GM21737 (cell line): ENCODE results near the gene FOXR1.
A peak's percentile ranks its signal among the peaks of the same experiment; 100 is the strongest.
"Not testable (repeated sequence)": the region's sequence is repeated elsewhere in the genome, so short reads cannot be mapped to it uniquely, and the experiment has no call there.

Experiments used
- ATAC-seq: cut with Tn5 transposase; IDR thresholded peaks from one replicate; pipeline ENCODE4 v1.9.1; 2021; ENCODE audit warnings: mild to moderate bottlenecking, moderate library complexity; ENCODE audit not compliant: unreplicated experiment

The FOXR1 gene

DNA sequence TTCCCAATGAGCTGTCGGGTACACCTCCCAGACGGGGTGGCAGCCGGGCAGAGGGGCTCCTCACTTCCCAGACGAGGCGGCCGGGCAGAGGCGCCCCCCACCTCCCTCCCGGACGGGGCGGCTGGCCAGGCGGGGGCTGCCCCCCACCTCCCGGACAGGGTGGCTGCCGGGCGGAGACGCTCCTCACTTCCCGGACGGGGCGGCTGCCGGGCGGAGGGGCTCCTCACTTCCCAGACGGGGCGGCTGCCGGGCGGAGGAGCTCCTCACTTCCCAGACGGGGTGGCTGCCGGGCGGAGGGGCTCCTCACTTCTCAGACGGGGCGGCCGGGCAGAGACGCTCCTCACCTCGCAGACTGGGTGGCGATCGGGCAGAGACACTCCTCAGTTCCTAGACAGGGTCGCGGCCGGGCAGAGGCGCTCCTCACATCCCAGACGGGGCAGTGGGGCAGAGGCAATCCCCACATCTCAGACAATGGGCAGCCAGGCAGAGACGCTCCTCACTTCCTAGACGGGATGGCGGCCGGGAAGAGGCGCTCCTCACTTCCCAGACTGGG is 20.0 kb downstream of the FOXR1 start:
- ATAC-seq, result not testable (repeated sequence)

DNA sequence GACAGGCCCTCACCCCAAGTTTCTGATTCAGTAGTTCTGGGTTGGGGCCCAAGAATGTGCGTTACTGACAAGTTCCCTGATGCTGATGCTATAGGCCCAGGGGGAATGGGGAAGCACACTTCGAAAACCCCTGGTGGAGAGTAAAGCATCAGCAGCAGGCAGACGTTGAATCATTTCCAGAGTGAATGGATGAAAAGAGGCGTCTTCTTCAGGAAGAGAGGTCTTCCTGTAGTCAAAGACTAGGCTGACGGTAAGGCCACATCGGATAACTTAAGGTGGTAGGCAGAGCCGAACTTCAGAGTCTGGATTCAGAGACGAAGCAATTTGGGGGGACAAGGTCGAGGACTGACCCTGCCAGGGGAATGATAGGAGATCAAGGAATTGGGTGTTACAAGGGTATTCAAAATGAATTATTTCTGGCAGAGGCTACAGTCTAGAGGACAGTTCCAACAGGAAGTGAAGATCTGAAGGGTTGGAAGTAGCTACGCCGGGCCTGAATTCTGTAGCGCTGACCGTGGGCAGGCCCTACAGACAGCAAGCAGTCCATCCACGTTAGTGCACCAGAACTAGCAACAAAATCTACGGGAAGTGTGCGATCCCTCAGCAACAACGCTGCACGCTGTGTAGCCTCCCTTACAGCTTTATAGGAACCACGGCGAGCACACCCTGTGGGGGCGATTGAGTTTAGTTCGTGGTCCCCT is 25.5 kb downstream of the FOXR1 start:
- peak; percentile 24 for ATAC-seq

DNA sequence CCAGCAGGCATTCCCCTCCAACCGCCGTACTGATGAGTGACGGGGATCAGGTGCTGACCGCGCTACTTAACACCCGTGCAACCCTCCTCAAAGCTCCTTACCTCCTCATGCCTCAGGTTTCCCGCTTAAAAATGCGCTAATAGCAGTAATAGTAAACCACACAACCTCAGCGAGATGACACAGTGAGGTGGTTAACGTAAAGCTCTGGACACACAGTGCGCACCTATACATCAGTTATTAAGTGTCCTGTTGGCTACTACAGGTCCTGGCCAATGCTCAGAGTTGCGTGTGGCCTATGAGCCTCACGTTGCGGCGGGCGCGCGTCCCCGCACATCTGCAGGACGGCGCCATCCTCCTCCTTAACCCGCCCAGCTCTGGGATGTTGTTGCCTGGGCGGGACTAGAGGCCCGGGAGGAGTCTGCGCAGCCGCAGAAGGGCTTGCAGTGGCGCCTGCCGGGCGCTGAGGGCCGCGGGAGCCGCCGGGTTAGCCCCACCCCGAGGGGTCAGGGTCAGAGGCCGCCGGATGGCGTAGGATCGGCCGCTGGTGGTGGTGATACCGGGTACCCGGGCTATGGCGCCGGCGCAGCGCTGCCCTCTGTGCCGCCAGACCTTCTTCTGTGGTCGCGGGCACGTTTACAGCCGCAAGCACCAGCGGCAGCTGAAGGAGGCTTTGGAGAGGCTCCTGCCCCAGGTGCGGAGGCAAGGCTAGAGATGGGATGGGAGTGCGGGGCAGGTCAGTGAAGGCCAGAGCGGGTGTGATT is 26.2 kb downstream of the FOXR1 start, which contains the start of gene CENATAC:
Gene CENATAC, plus strand, starts transcription at position 512 of the 761 bp plus-strand sequence. Its CDS starts 60 bp downstream, at position 572.
- peak; percentile 92 for ATAC-seq

DNA sequence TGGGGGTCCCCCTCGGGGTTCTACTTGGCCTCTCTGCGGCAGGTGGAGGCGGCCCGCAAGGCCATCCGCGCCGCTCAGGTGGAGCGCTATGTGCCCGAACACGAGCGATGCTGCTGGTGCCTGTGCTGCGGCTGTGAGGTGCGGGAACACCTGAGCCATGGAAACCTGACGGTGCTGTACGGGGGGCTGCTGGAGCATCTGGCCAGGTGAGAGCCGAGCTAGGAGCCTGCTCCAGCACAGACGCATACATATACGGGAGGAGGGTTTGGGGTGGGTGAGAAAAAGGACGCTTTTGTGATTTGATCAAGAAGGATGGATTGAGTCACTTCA is 26.8 kb downstream of the FOXR1 start:
- no peak for ATAC-seq

DNA sequence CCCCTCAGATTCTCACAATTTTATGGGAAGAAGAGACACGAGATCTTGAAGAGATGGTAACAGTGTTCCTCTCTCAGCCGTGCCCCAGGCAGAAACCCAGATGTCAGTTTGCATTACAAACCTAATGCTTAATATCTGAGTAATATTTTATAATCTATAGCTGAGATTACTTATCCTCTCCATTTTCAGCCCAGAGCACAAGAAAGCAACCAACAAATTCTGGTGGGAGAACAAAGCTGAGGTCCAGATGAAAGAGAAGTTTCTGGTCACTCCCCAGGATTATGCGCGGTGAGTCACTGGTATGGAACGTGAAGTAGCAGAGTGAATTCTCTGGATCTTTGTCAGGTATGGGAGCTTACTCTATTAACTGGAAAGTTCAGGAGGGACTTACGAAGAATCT is 27.3 kb downstream of the FOXR1 start:
- ATAC-seq, result no peak

DNA sequence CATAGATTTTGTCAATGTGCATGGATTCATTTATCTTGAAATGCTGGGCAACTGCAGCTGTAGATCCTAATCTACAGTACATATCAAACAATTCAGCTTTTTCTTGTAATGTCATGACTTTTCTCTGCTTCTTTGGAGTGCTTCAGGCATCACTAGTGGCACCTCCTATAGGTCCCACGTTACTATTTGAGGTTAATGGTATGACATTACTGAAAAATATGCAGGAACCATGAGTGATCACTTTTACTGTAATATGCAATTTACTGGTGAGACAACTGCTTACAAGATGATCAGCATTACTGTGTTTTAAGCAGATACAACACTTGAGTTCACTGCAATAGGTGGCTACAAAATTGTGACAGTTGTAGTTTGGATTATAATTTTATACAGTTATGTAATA is 29.3 kb downstream of the FOXR1 start:
- ATAC-seq, result no peak

DNA sequence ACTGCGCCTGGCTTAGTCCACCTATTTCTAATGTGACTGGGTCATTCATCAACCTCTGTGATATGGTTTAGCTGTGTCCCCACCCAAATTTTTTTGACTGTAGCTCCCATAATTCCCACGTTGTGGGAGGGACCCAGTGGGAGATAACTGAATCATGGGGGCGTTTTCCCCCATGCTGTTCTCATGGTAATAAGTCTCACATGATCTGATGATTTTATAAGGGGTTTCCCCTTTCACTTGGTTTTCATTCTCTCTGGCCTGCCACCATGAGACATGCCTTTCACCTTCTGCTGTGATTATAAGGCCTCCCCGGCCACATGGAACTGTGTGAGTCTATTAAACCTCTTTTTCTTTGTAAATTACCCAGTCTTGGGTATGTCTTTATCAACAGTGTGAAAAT is 35.1 kb downstream of the FOXR1 start:
- no peak for ATAC-seq

DNA sequence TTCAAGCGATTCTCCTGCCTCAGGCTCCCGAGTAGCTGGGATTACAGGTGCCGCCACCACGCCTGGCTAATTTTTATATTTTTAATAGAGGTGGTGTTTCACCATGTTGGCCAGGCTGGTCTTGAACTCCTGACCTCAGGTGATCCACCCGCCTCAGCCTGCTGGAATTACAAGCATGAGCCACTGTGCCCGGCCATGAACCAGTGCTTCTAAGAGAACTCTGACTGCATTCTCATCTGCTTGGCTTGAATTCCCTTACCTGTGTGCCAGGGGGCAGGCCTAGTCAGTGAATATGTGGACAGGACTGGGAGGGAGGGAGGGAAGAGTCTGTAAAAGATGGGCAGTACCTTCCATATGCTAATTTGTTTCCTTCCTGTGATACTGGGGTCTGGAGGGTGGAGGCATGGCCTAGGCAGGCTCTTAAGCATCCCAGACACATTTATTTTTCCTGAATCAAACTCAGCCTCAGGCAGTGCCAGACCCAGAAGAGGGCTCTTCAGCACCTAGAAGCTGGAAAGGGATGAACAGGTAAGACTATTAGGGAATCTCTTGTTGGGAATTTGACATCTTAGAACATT is 40.0 kb downstream of the FOXR1 start:
- ATAC-seq, result no peak

DNA sequence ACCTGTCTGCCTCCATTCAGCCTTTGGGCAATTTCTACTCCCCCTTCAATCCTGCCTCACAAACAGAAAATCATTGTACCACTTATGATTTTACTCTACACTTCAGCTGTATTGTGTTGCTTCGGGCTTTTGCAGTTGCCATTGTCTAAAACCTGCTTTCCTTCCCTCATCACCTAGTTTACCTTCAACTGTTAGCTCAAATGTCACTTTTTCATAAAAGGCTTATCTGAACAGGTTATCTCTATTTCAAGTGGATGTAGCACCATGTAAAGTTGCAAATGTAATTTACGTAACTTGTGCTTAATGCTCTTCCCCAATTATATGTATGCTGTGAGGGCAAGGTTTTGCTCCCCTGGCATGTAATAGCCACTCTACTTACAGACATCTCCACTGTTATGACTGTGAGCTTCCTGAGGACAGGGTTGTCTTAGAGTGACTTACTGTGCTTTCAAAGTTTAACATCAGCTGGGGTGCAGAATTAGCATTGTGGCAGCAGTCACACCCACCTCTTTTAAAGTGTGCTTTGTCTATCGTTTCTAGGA is 41.1 kb downstream of the FOXR1 start:
- ATAC-seq, result no peak

DNA sequence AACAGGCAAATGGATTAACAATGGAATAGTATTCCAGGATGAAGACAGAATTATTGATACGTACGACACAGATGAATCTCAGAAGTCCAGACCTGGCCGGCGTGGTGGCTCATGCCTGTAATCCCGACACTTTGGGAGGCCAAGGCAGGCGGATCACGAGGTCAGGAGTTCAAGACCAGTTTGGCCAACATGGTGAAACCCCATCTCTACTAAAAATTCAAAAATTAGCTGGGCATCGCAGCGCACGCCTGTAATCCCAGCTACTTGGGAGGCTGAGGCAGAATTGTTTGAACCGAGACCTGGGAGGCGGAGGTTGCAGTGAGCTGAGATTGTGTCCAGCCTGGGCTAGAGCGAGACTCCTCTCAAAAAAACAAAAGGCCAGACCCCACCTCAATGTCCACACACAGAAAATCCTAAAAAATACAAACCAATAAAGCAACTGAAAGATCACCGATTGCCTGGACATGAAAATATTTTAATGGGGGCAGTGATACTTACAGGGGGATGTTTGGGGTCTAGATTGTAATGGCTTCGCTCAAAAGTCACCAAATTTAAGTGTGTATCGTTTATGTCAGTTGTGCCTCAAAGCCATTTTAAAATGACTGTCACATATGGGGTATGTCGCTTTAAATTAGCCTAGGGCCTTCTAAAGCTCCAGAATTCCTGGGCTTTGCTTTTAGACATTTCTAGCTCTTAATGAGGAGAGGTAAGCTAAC is 42.8 kb downstream of the FOXR1 start:
- ATAC-seq, result no peak

DNA sequence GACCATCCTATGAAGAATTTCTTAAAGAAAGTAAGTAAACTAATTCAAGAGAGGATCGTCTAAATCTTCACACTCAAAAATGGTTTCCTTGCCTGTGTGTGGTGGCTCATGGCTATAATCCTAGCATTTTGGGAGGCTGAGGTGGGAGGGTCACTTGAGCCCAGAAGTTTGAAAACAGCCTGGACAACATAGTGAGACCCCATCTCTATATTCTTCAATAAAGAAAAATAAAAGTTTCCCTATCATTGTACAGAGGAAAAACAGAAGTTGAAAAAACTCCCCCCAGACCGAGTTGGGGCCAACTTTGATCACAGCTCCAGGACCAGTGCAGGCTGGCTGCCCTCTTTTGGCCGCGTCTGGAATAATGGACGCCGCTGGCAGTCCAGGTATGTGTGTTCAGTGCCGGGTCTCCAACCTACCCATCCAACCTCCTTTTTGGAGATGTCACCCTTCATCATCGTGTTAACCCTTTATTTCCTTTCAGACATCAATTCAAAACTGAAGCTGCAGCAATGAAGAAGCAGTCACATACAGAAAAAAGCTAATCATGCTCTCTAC is 43.6 kb downstream of the FOXR1 start:
- ATAC-seq, result no peak

DNA sequence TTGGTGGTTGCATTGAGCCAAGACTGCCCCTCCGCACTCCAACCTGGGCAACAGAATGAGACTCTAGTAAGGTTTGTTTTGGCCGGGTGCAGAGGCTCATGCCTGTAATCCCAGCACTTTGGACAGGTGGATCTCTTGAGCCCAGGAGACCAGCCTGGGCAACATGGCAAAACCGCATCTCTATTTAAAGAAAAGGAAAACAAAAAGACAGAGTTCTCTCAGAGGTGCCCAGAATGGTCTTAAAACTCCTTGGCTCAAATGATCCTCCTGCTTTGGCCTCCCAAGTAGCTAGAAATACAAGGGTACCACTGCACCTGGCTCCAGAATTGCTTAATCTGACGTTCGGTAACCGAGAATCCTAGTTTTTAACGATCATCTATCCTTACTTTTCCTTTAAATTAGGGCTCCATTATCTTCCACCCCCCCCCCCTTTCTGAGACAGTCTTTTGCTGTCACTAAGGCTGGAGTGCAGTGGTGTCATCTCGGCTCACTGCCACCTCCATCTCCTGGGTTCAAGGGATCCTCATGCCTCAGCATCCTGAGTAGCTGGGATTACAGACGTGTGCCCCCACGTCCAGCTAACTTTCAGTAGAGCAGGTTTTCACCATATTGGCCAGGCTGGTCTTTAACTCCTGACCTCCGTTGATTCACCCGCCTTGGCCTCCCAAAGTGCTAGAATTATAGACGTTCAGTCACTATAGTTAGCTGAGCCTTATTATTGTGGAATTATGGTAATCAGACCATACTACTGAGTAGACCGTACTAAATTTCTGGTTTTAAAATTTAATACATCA is 44.9 kb downstream of the FOXR1 start:
- no peak for ATAC-seq

DNA sequence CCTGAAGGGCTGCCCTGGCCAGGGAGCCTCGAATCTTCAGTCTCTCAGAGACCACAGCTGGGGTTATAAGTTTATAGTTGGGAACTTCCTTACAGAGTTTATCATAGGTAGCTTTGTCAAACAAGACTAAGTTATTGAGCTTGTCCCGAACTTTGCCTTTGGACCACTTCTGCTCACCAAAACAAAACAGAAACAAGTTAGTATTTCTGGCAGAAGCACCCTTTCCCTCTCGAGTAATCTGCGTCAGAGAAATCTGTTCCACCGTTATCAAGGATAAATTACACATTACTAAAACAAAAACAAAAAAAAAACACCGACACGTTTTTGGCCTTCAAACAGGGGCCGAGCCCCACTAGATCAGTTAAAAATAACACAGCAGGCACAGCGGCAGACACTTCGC is 45.8 kb downstream of the FOXR1 start:
- ATAC-seq, result not testable (repeated sequence)

DNA sequence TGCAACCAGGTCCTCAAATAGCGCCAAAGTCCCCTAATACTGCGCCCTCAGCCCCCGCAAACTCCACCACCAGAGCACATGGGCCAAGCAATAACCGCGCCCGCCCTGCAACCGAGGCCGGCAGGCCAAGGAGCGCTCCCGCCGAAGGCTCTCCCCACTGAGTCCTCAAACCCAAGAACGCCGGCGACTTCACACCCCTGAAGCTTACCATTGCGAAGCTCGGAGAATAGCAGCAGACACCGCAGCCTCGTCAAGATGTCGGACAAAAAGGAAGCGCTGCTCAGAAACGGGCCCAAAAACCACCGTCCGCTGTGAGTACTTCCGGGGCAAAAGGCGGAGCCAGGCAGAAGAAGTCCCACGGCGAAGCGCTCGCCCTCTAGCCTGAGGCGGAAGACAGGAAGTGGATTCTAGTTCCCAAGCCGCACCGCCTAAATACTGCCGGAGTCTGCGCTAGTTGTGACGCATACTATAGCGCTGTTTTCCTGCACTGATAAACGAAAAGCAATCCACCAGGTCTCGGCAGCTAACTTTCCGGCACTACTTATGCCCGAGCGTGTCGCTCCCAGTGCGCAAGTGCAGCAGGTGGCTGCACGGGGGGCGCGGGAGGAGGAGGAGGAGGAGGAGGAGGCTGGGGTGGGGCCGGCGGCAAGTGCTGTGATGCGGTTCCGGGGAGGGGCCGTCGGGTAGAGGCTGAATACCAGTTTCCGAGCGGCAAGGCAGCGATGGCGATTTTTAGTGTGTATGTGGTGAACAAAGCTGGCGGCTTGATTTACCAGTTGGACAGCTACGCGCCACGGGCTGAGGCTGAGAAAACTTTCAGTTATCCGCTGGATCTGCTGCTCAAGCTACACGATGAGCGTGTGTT is 46.7 kb downstream of the FOXR1 start, which contains the start of the genes RPS25 and TRAPPC4:
Gene RPS25, minus strand, starts transcription at position 270 of the 865 bp plus-strand sequence. Its CDS starts 59 bp downstream, at position 211.
Gene TRAPPC4, plus strand, starts transcription at position 693 of the 865 bp plus-strand sequence. Its CDS starts 30 bp downstream, at position 723.
- peak; percentile 83 for ATAC-seq

DNA sequence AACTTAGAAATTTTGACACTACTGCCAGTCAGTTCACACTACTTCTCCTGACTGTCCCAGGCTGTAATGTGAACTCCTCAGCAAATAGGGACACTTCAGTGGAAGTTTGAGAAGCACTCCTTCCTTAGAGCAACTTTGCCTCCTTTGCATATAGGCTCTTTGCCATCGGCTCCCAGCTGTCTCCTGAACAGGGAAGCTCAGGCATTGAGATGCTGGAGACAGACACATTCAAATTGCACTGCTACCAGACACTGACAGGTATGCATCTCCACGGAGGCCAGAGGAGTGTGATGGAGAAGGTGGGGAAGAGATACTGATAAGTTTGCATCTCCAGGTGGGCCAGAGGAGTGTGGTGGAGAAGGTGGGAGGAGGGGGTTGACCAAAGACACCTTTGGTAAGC is 48.4 kb downstream of the FOXR1 start:
- ATAC-seq, result no peak

DNA sequence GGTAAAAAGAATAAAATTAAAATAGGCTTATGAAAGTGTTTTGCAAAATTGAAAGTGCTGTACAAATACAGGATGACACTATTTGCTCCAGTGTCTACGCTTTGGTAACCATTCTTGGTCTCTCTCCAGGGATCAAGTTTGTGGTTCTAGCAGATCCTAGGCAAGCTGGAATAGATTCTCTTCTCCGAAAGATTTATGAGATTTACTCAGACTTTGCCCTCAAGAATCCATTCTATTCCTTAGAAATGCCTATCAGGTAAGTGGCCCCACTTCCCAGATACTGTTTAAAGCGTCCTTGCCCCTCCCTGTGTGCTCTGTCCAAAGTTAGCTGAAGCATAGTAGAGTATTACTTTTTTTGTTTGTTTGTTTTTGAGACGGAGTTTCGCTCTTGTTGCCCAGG is 50.1 kb downstream of the FOXR1 start:
- no peak for ATAC-seq

DNA sequence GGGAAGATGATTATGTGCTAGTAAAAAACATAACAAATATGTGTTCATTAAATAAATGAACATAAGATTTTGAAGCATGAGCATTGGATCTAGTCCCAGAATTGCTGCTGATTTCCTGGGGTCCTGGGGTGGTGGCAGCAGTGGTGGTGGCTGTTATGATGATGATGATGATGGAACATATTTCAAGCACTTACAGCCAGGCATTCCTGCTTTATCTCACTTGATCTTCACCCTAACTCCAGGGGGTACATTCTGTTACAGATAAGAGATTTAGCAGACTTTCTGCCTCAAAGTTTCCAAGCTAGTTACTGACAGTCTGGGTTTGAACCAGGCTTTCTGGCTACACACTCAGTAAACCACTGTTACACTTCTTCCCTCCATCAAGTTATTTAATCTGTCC is 52.2 kb downstream of the FOXR1 start:
- ATAC-seq, result no peak

DNA sequence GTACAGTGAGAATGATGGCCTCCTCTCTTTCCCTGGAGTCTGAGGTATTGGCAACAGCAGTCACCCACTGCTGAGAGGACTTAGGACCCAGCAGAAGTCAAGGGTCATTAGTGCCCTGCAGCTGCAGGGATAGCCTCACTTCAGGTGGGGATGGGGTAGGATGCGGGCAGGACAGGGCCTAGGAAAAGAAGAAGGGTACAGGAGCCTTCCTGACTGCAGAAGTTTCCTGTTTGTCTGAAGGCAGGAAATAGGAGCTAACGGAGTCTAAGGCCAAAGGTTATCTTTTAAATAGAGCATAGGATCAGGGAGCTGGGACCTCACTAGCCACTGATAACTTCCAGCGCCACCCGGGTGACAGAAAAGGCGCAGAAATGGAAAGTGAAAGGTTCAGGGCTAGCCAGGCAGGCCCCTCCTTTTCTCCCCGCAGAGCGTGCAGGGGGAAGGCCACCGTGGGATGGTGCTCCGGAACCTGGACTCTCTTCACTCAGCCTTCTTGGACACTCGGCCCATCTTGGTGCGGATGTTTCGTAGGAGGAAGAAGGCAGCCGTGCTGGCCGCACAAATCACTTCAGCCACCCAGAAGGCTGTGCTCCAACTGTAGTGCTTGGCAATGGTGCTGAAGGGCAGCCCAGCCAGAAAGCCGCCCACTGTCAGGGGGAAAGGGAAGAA is 53.0 kb downstream of the FOXR1 start:
- ATAC-seq, result no peak
